Measurements from ENCODE around the gene DLGAP4.
"Not testable (repeated sequence)": the region's sequence is repeated elsewhere in the genome, so short reads cannot be mapped to it uniquely, and the experiment has no call there.

DLGAP4 gene

DNA sequence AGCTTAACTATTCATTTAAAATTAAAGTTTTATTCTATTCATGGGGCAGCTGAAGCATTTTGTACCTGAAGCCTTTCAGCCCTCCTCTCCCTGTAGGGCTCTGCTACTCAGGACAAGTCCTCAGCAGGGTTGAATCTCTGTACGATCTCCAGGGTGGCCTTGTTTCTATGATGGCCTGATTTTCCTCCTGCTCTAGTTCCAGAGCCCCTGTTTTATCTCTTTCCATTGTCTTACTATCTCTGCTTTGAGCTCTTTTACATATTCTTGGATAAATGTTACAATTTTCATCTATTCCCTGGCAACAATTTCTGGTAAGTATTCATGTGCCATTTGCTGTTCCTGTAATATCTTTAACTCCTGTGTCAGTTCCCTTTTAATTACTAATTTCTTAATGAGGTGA, 215.4 kb downstream of the DLGAP4 start:
- DNase-seq = no peak

DNA sequence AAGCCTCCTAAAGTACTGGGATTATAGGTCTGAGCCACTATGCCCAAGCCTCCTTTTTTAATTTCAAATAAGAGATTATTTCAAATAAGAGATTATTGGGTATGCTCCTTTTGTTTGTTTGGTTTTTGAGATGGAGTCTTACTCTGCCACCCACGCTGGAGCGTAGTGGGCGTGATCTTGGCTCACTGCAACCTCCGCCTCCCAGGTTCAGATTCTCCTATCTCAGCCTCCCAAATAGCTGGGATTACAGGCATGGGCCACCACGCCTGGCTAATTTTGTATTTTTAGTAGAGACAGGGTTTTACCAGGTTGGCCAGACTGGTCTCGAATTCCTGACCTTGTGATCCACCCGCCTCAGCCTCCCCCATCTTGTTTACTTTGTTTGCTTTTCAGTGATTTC, 216.3 kb downstream of the DLGAP4 start:
- DNase-seq = not testable (repeated sequence)

GRCh38 chr20:36523341-36523740, 217.2 kb downstream of the DLGAP4 start:
- no peak for DNase-seq

DNA sequence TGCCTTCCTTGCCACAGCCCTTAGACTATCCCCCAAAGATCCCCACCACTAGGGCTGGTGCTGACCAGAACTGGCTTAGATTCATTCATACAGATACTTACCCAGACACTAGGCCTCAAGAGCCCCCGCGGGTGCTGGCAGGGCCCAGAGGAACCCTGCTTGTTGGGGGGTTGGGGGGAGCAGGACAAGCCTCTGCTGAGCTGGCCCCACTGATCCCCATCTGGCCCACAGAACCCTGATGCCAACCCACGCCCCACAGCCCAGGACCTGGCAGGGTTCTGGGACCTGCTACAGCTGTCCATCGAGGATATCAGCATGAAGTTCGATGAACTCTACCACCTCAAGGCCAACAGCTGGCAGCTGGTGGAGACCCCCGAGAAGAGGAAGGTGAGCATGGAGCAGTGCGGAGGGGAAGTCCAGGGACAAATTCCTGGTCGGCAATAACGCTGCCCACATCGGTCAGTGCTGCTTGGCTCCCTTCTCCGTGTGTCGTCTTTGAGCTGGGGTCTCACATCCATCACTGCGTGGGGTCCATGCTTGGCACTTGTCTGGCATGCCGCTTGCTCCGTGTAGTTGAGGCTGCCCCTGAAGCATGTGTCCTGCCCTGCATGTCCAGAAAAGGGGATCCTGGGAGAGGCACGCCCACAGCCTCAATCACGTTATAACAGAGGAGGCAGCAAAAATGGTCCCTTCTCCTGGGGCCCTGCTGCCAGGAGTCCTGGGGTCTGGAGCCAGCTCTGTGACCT, 219.7 kb downstream of the DLGAP4 start:
- no peak for DNase-seq

DNA sequence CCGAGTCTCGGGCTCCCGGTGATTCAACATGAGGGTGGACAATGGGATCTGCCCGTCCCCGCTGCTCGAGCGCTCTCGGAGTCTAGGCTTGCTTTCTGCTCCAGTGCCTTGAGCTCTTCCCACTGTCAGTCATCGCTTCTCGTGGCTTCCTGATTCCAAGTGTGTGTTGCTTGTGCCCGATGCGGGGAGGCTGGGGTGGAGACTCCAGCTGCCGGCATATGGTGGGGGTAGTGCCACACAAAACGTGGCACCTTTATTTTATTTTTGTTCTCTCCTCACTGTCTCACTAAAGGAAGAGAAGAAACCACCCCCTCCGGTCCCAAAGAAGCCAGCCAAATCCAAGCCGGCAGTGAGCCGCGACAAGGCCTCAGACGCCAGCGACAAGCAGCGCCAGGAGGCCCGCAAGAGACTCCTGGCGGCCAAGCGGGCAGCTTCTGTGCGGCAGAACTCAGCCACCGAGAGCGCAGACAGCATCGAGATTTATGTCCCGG, 220.4 kb downstream of the DLGAP4 start:
- no peak for DNase-seq

DNA sequence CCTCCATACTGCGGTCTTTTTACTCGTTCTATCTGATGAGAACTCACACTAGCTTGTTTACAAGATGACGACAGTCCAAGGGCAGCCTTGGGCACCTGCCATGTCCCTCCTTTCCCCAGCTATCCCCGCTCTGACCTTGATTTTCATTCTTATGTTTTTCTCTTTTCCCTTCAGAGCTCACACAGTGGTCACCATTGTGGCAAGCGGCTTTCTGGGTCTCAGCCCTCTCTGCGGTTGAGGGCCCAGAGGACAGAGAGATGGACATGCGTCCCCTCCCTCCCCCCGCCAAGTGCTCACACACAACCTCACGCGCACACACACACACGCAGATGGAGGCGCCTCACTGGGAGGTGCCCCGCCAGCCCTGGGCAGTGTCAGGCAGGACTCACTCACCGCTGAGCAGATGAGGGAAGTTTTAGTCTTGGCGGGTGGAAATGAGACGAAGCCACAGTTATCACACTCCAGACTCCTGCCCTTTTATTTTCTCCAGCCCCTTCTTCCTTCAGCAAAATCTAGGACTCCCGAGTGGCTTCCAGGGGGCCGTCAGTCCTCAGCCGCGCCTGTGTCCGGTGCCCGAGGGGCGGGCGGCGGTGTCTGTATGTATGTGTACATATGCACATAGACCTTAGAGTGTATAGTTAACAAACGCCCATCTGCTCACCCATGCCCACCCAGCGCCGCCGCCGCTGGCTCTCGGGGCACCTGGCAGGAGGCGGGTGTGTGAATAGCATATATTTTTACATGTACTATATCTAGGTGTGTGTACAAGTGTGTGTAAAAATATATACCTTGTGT, 221.4 kb downstream of the DLGAP4 start:
- DNase-seq = no peak

GRCh38 chr20:36528176-36528874, 222.2 kb downstream of the DLGAP4 start:
- DNase-seq = peak; percentile 44

DNA sequence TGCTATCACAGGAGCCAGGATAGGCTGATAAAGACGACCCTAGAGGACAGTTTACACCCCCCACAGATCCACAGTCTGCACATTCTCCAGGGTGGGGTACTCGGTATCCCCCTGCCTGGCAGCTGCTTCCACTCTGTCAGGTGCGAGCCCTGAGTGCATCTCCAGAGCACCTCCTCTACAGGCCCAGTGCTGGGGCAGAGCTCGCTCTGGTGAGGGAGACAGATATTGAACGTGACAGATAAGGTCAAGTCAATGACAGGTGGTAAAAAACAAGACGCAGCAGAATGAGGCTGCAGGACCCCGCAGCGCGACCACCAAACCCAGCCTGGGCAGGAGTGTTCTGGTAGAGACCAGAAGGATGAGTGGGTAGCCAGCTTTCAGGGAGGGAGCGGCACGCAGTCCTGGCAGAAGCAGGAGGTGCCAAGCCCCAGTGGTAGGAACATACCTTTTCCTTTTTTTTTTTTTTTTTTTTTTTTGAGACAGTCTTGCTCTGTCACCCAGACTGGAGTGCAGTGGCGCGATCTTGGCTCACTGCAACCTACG, 222.8 kb downstream of the DLGAP4 start:
- no peak for DNase-seq

DNA sequence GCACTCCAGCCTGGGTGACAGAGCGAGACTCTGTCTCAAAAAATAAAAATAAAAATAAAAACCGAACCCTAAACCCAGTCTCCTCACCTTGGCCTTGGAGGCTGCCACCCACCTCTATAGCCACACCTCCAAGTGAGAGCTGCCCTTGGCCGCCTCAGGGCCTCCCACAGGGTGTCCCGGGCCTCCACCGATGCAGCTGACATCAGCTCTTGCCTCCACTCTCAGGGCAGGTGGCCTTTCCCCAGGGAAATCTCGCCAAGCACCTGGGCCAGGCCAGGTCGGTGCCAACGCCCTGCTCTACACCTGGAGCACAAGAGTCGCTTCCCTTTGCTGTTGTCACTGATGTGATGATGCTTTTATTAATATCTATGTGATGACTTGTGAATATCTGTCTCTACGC, 226.2 kb downstream of the DLGAP4 start:
- DNase-seq = no peak

- DNase-seq = no peak
Observed at GRCh38 chr20:36532822-36533221, 226.7 kb downstream of the DLGAP4 start.

- no peak for DNase-seq
Observed at GRCh38 chr20:36538026-36538722, 232.0 kb downstream of the DLGAP4 start.

DNA sequence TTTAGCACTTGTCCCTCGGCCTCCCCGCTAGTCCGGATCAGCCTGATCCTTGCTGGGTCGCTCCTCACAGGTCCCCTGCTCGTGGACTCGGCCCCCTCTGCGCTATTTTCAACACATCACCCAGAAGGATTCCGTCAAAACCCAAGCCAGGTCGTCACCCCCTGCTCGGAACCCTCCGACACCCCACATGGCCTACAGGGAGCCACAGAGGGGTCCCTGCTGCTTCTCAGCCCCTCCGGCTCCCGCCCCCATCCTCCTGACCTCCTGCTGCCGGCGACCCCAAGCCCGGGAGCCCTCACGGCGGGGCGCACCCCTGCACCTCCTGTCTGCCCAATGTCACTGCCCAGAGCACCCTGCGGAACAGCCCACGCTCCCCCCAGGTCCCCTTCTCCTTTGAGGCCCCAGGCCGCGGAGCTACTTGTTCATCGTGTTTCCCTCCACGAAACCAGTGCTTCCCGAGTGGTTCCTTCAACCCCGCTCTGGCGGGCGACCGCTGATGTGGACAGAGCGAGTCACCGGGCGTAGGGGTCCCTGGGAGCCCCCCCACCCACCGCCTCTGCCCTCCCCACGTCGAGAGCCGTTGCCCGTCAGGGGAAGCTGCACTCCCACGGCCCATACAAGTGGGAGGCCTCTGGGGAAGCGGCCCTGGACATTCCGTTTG, 234.5 kb downstream of the DLGAP4 start:
- no peak for DNase-seq

- no peak for DNase-seq
Observed at GRCh38 chr20:36541227-36541767, 235.2 kb downstream of the DLGAP4 start, which contains the start of gene MYL9. MYL9 (plus strand) TSS chr20:36541519; CDS start chr20:36544885, 3,366 bp downstream.

GRCh38 chr20:36541768-36542488, 235.8 kb downstream of the DLGAP4 start:
- DNase-seq = no peak

DNA sequence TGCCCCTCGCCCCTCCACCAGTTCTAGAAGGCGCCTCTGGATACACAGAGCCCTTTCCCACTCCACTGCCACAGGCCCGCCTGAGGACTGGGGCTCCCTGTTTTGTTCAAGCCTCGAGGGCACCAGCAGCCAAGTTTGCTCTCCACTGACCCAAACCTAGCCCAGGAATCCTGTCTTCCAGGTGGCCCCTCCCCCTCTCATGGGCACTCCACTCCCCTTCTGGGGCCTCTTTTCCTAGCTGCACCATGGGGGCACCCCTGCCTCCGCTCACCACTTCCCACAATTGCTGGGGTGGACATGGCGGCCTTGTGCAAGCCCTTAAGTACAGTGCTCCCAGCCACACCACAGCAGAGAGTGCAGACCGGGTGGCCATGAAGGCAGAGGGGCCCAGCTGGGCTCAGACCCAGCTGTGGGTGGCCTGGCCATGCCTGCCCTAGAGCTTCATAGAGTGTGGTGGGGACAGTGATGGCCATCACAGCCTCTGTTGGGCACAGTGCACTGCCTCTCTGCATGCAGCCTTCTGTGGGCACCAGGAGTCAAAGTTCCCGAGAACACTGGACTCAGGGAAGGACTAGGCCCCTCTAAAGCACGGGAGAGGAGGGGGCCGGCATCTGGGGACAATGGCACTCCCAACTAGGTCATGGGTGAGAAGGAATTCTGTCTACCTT, 236.5 kb downstream of the DLGAP4 start:
- no peak for DNase-seq

GRCh38 chr20:36543184-36544133, 237.3 kb downstream of the DLGAP4 start:
- DNase-seq = no peak

GRCh38 chr20:36544134-36545018, 238.2 kb downstream of the DLGAP4 start:
- DNase-seq = no peak

- DNase-seq = no peak
Observed at GRCh38 chr20:36546111-36546736, 240.1 kb downstream of the DLGAP4 start.

Measured in NCI-H524 treated with DMSO at 0.1 percent for 48 hours (cell line).